Endothelial cell of umbilical vein (primary cell): Measurements from ENCODE around the gene GZF1. TPM values are rescaled to one million over a fixed set of nuclear protein-coding genes. Genes with fewer than 3 reads are reported as not detected.
"Not testable (repeated sequence)": the region's sequence is repeated elsewhere in the genome, so short reads cannot be mapped to it uniquely, and the experiment has no call there.

ENCODE experiments used
- BruUV-seq: library from RNA; stranded (reverse); fragments of 400-500 nt; replicated peaks from 2 replicates; lab custom pipeline; 2021; lab: Mats Ljungman, UMichigan
- CTCF ChIA-PET: fragments of 300-600, 350-600 bp; sonication (Branson Sonifier 250); formaldehyde crosslinking; loops from one replicate; lab custom pipeline; 2021; ENCODE audit warnings: antibody characterized with exemption, inconsistent platforms; lab: Charles Lee
- POLR2A ChIA-PET: fragments of 300-600, 350-600 bp; sonication (Branson Sonifier 250); formaldehyde crosslinking; loops from one replicate; lab custom pipeline; 2021; ENCODE audit warnings: antibody characterized with exemption, inconsistent platforms; lab: Charles Lee
- DNase-seq: peaks from one replicate; pipeline ENCODE4 v3.0.0-alpha.2; 2011; ENCODE audit warnings: low read depth, low spot score
- FAIRE-seq: peaks from 2 replicates; lab custom pipeline; 2011; peaks lifted over from hg19 to GRCh38; lab: Jason Lieb, UNC
- H2AFZ ChIP-seq: 2 replicates; pipeline ENCODE4 v1.6.0; 2012; ENCODE audit warnings: low read depth, low read length, control low read depth, inconsistent platforms
- H3K27ac ChIP-seq: 2 replicates; pipeline ENCODE4 v1.5.1; 2011; ENCODE audit warnings: low read depth, mild to moderate bottlenecking, control low read depth, low read length, moderate library complexity; ENCODE audit not compliant: insufficient read depth
- H3K27me3 ChIP-seq, 2 experiments: 2 replicates each; pipeline versions ENCODE4 v1.6.0 to v1.6.1; 2011; ENCODE audit warnings: low read length in 2 of 2, mixed read lengths in 1 of 2; ENCODE audit not compliant: control insufficient read depth in 2 of 2, insufficient read depth in 2 of 2
- H3K36me3 ChIP-seq, 2 experiments: 2 replicates in 1 of 2; 3 replicates in 1 of 2; pipeline ENCODE4 v1.5.1; 2011; ENCODE audit warnings: low read length in 2 of 2, mild to moderate bottlenecking in 1 of 2, moderate library complexity in 1 of 2; ENCODE audit not compliant: control insufficient read depth in 2 of 2, insufficient read depth in 2 of 2; ENCODE audit errors: extremely low read depth in 1 of 2
- H3K4me1 ChIP-seq: 3 replicates; pipeline ENCODE4 v1.5.1; 2011; ENCODE audit warnings: mild to moderate bottlenecking, low read length; ENCODE audit not compliant: control insufficient read depth, insufficient read depth; ENCODE audit errors: extremely low read depth
- H3K4me2 ChIP-seq: 2 replicates; pipeline ENCODE4 v1.6.1; 2011; ENCODE audit warnings: low read length, control low read depth, mixed read lengths; ENCODE audit not compliant: insufficient read depth
- H3K4me3 ChIP-seq, 3 experiments: fragments of 200-600 bp in 1 of 3; sonication (generic), shearing (Covaris generic) in 1 of 3; replicated peaks in 1 of 3; 2 replicates each; pipeline ENCODE4 v1.5.1; 2011 to 2016; ENCODE audit warnings: control low read depth in 3 of 3, low read length in 3 of 3, mild to moderate bottlenecking in 2 of 3, inconsistent platforms in 1 of 3, low read depth in 1 of 3, moderate library complexity in 1 of 3; ENCODE audit not compliant: insufficient read depth in 1 of 3
- H3K79me2 ChIP-seq: 2 replicates; pipeline ENCODE4 v1.6.0; 2012; ENCODE audit warnings: low read length, inconsistent platforms; ENCODE audit not compliant: control insufficient read depth, insufficient read depth
- H3K9ac ChIP-seq: replicated peaks from 2 replicates; pipeline ENCODE3; 2011; ENCODE audit warnings: low read length, control low read depth; ENCODE audit not compliant: insufficient read depth; ENCODE audit errors: extremely low read depth
- H3K9me1 ChIP-seq: replicated peaks from 3 replicates; pipeline ENCODE4 v1.6.0; 2011; ENCODE audit warnings: mild to moderate bottlenecking, low read length; ENCODE audit not compliant: control insufficient read depth, insufficient read depth; ENCODE audit errors: extremely low read depth
- H3K9me3 ChIP-seq: replicated peaks from 2 replicates; pipeline ENCODE4 v1.5.1; 2012; ENCODE audit warnings: low read length, inconsistent platforms; ENCODE audit not compliant: control insufficient read depth, insufficient read depth
- H4K20me1 ChIP-seq: replicated peaks from 2 replicates; pipeline ENCODE3; 2011; ENCODE audit warnings: mild to moderate bottlenecking, low read length; ENCODE audit not compliant: control insufficient read depth, insufficient read depth; ENCODE audit errors: extremely low read depth
- EZH2 ChIP-seq: IDR thresholded peaks from 2 replicates; pipeline ENCODE4 v1.6.1; 2012; ENCODE audit warnings: borderline replicate concordance, low read depth, mild to moderate bottlenecking, moderate library complexity, low read length, inconsistent platforms; ENCODE audit not compliant: severe bottlenecking
- FOS ChIP-seq: IDR thresholded peaks from 2 replicates; pipeline ENCODE4 v1.6.1; 2011; ENCODE audit warnings: mild to moderate bottlenecking, low read length, moderate library complexity, borderline replicate concordance; ENCODE audit not compliant: insufficient read depth
- GATA2 ChIP-seq: IDR thresholded peaks from 2 replicates; pipeline ENCODE4 v1.7.0; 2011; ENCODE audit warnings: low read depth, mild to moderate bottlenecking, moderate library complexity, mixed read lengths, low read length; ENCODE audit not compliant: insufficient read length, insufficient read depth
- JUN ChIP-seq: IDR thresholded peaks from 2 replicates; pipeline ENCODE4 v1.6.1; 2011; ENCODE audit warnings: borderline replicate concordance, low read depth; ENCODE audit not compliant: insufficient read length, insufficient read depth
- MYC ChIP-seq: IDR thresholded peaks from one replicate; pipeline ENCODE4 v1.6.1; 2011; ENCODE audit warnings: mild to moderate bottlenecking, low read depth, low read length
- POLR2A ChIP-seq: IDR thresholded peaks from 2 replicates; pipeline ENCODE4 v1.6.1; 2012; ENCODE audit warnings: low read depth, mild to moderate bottlenecking, control low read depth, low read length
- POLR2AphosphoS5 ChIP-seq: IDR thresholded peaks from 2 replicates; pipeline ENCODE4 v1.6.1; 2012; ENCODE audit warnings: low read depth, mild to moderate bottlenecking, control low read depth, low read length, moderate library complexity; ENCODE audit not compliant: insufficient read depth
- dilution Hi-C: fragments of 300-500 bp; cut with MboI; formaldehyde crosslinking; loops from one replicate; pipeline ENCODE4 v1.15.0; 2019; ENCODE audit warnings: low sequenced_read_pairs; ENCODE audit not compliant: extremely low pct_ligation_motif_present
- intact Hi-C: fragments of 100-400 bp; cut with micrococcal nuclease; formaldehyde crosslinking; loops from one replicate; pipeline ENCODE4 v1.10.0; 2022
- polyA plus RNA-seq, 4 experiments: library from polyadenylated mRNA; depleted of rRNA in 3 of 4; stranded (reverse) in 3 of 4; unstranded in 1 of 4; fragments of >200 nt; gene quantifications; 2 replicates each; pipeline versions ENCODE4 v1.2.1 to v1.2.3, GENCODE V29; 2011 to 2012; ENCODE audit warnings: missing spikeins in 1 of 4
- total RNA-seq: library from RNA; stranded (reverse); gene quantifications from 2 replicates; pipeline ENCODE4 v1.2.3, GENCODE V29; 2021
- TF ChIP-seq, protein P1 (sequence below), 2 donors: IDR thresholded peaks; 1 replicate in 1 of 2; 2 replicates in 1 of 2; pipeline ENCODE4 v1.5.1; 2011; ENCODE audit warnings: low read length in 2 of 2, mild to moderate bottlenecking in 2 of 2, moderate library complexity in 2 of 2, control low read depth in 1 of 2, inconsistent platforms in 1 of 2, low read depth in 1 of 2; ENCODE audit not compliant: insufficient read depth in 1 of 2; ENCODE audit errors: extremely low read depth in 1 of 2
- TF ChIP-seq, protein P2 (sequence below): IDR thresholded peaks from 2 replicates; pipeline ENCODE4 v1.6.1; 2011; ENCODE audit not compliant: insufficient read depth, insufficient read length

GZF1 gene
- total and polyA plus RNA-seq, 2 donors (not counting 3 experiments of a cell fraction or from before 2014, with no cell fraction given) = 9.7 to 10.0 TPM

DNA sequence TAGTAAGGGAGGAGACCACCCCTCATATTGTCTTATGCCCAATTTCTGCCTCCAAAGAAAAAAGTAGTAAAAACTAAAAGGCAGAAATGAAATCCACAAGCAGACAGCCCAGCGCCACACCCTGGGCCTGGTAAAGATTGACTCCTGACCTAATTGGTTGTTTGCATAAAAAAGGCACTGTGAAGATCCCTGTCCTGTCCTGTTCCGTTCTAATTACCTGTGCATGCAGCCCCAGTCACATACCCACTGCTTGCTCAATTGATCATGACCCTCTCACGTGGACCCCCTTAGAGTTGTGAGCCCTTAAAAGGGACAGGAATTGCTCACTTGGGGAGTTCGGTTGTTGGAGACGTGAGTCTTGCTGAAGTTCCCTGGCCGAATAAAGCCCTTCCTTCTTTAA lies 13.5 kb upstream of the GZF1 start:
- POLR2A ChIA-PET, H3K4me2 ChIP-seq, H3K4me3 ChIP-seq, H3K9ac ChIP-seq, FAIRE-seq, H4K20me1 ChIP-seq, DNase-seq, H3K27me3 ChIP-seq, H3K27ac ChIP-seq, intact Hi-C loops, H2AFZ ChIP-seq, H3K9me1 ChIP-seq, H3K9me3 ChIP-seq, H3K36me3 ChIP-seq, BruUV-seq, dilution Hi-C loops: not testable (repeated sequence)
- CTCF ChIA-PET = interaction anchor here (2.9 kb wide), 1 partner anchor 8 kb away, joined by 46 read pairs; no protein-coding TSS in a partner anchor
- Histone ChIP-seq H3K4me1 (peaks cover 19% of the 10 kb centered on the region), H3K79me2 (peaks cover 27% of the 10 kb centered on the region)

DNA sequence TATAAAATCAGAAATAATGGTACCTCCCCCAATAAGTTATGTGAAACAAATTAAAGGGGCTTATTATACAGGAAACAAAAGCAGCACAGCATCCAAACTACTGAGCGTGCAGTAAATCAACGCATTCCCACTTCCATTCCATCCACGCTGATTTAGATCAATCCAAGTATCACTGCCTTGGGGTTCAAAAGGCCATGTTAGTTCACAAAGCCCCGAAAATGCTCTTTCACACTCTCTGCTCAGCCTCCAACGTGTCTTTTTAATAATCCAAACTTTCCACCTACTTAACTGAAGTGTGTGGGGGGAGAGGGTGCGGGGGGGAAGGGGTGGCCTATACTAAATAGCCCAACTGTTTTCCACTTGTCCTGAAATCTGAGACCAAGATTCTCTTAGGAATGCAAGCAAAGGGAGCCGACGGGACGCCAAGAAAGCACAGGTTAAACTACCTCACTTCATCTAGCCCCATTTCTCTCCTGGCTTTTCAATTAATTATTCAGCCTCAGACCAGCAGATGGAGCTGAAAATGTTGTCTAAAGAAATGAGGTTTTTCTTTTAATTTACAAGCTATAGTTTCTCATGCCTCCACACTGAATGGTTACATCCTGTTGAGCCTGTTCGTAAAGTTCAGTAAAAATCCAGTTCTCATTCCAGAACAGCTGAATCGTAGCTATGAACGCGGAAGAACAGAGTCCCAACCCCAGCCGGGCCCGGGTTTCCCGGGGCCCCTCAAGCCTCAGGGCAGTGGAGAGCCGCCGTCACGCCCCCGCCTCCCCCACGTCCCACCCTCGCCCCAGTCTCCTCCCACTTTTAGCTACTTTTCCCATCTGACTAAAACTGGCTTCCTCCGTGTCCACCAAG lies 12.4 kb upstream of the GZF1 start:
- H3K27ac ChIP-seq = peak overlapping the region; percentile 94
- H3K9ac ChIP-seq = peak overlapping the region; percentile 88
- no peaks in the 10 kb centered on the region for H4K20me1 ChIP-seq
- peak overlapping the region; percentile 95 for H3K4me2 ChIP-seq
- no peak for DNase-seq
- peak overlapping the region; percentile 1 to 79 (median 77) for H3K4me3 ChIP-seq
- no peaks in the 10 kb centered on the region for H3K9me3 ChIP-seq
- H2AFZ ChIP-seq = peak overlapping the region; percentile 60
- H3K27me3 ChIP-seq = no peaks in the 10 kb centered on the region
- H3K4me1 ChIP-seq = peaks cover 19% of the 10 kb centered on the region
- FAIRE-seq = no peak
- dilution Hi-C loops (no loop called here), intact Hi-C loops (loop anchor here (1.0 to 5.0 kb wide), 10 partner anchors 9 to 552 kb away; partner anchors contain the start of gene NAPB)
- H3K9me1 ChIP-seq = no peaks in the 10 kb centered on the region
- peaks cover 7% of the 10 kb centered on the region in 2 experiments for H3K36me3 ChIP-seq
- ChIA-PET POLR2A (interaction anchor here (0.6 to 1.8 kb wide), 11 partner anchors 8 to 657 kb away, joined by 3 to 10 read pairs (median 4); partner anchors contain the start of gene GZF1), CTCF (interaction anchor here (0.7 to 2.9 kb wide), 38 partner anchors 9 to 658 kb away, joined by 3 to 60 read pairs (median 5); partner anchors contain the start of genes CD93, NAPB and THBD)
- no TSS peak for BruUV-seq
- no peak for TF ChIP-seq FOS
- TF ChIP-seq, protein P1, sequence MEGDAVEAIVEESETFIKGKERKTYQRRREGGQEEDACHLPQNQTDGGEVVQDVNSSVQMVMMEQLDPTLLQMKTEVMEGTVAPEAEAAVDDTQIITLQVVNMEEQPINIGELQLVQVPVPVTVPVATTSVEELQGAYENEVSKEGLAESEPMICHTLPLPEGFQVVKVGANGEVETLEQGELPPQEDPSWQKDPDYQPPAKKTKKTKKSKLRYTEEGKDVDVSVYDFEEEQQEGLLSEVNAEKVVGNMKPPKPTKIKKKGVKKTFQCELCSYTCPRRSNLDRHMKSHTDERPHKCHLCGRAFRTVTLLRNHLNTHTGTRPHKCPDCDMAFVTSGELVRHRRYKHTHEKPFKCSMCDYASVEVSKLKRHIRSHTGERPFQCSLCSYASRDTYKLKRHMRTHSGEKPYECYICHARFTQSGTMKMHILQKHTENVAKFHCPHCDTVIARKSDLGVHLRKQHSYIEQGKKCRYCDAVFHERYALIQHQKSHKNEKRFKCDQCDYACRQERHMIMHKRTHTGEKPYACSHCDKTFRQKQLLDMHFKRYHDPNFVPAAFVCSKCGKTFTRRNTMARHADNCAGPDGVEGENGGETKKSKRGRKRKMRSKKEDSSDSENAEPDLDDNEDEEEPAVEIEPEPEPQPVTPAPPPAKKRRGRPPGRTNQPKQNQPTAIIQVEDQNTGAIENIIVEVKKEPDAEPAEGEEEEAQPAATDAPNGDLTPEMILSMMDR (IDR thresholded peaks at IDR 0.05; ENCODE audit: extremely low read depth in 1 of 2, insufficient read depth in 1 of 2, low read depth in 1 of 2, low read length in 2 of 2) = peak; percentile 19
- no peak for TF ChIP-seq POLR2AphosphoS5
- TF ChIP-seq, protein P2, sequence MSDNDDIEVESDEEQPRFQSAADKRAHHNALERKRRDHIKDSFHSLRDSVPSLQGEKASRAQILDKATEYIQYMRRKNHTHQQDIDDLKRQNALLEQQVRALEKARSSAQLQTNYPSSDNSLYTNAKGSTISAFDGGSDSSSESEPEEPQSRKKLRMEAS = no peak
- TF ChIP-seq MYC = no peak
- no peak for TF ChIP-seq JUN
- TF ChIP-seq EZH2 = no peak
- TF ChIP-seq GATA2 = no peak
- TF ChIP-seq POLR2A = peak; percentile 26
- peaks cover 37% of the 10 kb centered on the region for H3K79me2 ChIP-seq
